Activated CD4-positive, alpha-beta T cell treated with anti-CD3 and anti-CD28 coated beads, Interleukin-2, amount 10 ng/mL, durations not matched to agents 24 days and 14 days (primary cell): ENCODE measurements around the gene WWTR1. TPM values are rescaled to one million over a fixed set of nuclear protein-coding genes. Genes with fewer than 3 reads are reported as not detected.
A peak's percentile ranks its signal among the peaks of the same experiment; 100 is the strongest.

ENCODE experiments used
- DNase-seq: peaks from one replicate; pipeline ENCODE4 v3.0.0; 2022
- H3K27ac Mint-ChIP-seq: one replicate; pipeline ENCODE4 v1.8.0; 2022; ENCODE audit warnings: mild to moderate bottlenecking, mixed read lengths
- H3K27me3 Mint-ChIP-seq: one replicate; pipeline ENCODE4 v1.8.0; 2022; ENCODE audit warnings: mixed read lengths
- H3K36me3 Mint-ChIP-seq: one replicate; pipeline ENCODE4 v1.8.0; 2022; ENCODE audit warnings: low read depth, mild to moderate bottlenecking, mixed read lengths
- H3K4me1 Mint-ChIP-seq: one replicate; pipeline ENCODE4 v1.8.0; 2021; ENCODE audit warnings: mixed read lengths
- H3K4me3 Mint-ChIP-seq: one replicate; pipeline ENCODE4 v1.8.0; 2022; ENCODE audit warnings: mild to moderate bottlenecking, moderate library complexity, mixed read lengths
- H3K9me3 Mint-ChIP-seq: one replicate; pipeline ENCODE4 v1.8.0; 2021; ENCODE audit warnings: mixed read lengths
- intact Hi-C: fragments of 100-400 bp; cut with micrococcal nuclease; formaldehyde crosslinking; loops from one replicate; pipeline ENCODE4 v1.15.1; 2023
- total RNA-seq: library from RNA; stranded (reverse); gene quantifications from 2 replicates; pipeline ENCODE4 v1.2.3, GENCODE V29; 2022

WWTR1 gene
- total RNA-seq, 1 donor from 2014 or later = 0.75 TPM

DNA sequence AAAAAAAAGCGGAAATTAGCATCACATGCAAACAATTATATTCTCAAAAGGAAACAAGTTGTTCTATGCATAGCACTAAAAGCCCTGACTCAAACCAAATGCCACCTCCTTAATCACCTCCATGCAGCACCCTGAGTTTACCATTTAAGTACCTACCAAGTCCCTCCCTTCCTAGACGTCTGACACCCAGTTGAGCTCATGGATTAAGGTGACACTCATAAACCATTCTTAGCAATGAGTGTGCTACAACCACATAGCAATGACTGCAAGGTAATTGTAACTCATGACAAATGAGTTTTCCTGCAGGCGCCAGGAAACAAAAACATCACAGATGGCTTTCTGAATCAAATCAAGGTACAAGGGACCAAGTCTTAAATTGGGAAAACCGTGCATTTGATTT lies 32.0 kb downstream of the WWTR1 start:
- Mint-ChIP-seq H3K27ac (no peak overlapping the region), H3K4me1 (peaks cover 12% of the 10 kb centered on the region), H3K27me3 (peaks cover 17% of the 10 kb centered on the region), H3K9me3 (no peaks in the 10 kb centered on the region), H3K36me3 (no peaks in the 10 kb centered on the region), H3K4me3 (no peak overlapping the region)
- no peak for DNase-seq
- intact Hi-C loops = no loop called here

DNA sequence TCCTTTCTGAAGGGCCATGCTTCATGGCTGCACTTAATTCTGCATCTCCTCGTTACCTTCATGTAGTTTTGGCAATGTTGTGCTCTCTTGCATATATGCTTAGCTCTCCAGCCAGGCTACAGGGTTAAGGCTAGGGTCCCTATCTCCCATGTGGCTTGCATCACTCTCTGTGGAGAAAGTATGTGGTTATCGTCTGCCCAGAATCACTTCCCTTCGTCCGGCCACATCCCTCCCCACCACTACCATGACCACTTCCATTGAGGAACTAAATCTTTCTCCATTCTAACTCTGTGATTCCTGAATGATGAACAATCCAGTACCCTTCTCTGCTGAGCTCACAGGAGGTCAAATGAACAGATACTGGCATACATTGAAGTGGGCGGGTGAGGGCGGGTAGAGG lies 34.0 kb downstream of the WWTR1 start:
- peaks cover 13% of the 10 kb centered on the region for H3K27me3 Mint-ChIP-seq
- no peaks in the 10 kb centered on the region for H3K9me3 Mint-ChIP-seq
- peaks cover 18% of the 10 kb centered on the region for H3K4me1 Mint-ChIP-seq
- DNase-seq = no peak
- no peaks in the 10 kb centered on the region for H3K36me3 Mint-ChIP-seq
- intact Hi-C loops = loop anchor here (5.0 kb wide), 1 partner anchor 93 kb away; no protein-coding TSS in a partner anchor
- H3K4me3 Mint-ChIP-seq = no peak overlapping the region
- no peak overlapping the region for H3K27ac Mint-ChIP-seq

DNA sequence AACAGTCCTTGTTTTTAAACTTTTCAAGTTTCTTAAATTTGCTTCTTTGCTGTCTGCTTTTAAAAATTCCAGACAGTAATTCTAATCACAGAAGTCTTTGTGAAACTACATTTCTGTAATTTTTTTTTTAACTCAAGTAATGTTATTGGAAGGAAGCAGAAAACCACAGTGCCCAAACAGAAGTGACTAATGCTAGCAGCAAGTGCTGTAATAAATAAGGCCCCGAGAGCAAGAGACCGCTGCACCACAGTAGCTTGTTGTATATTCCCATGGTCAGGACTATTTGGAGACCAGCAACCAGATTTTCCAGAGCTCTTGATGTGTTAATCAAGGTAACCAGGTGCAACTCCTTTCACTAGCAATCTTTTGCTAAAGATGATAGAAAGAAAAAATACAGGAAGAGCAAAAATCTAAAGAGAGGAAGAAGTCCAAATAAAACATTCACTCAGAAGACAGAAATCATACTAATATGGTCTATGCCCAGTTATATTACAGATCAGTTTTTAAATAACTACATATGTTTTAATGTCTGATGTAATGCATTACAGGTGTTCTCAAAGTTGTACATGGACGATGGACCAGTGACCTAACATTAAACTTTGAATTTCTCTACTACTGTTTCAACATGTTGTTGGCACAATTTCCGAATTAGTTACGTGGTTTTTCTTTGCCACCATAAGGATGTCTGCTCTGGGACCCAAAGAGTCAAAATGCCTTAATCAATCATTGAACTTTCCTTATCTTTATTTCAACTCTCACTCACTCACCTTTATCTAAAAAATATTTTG lies 36.4 kb downstream of the WWTR1 start:
- peak; percentile 62 for DNase-seq
- Mint-ChIP-seq H3K4me3 (peak overlapping the region; percentile 55), H3K27me3 (peaks cover 13% of the 10 kb centered on the region), H3K4me1 (peaks cover 18% of the 10 kb centered on the region), H3K36me3 (no peaks in the 10 kb centered on the region), H3K27ac (peak overlapping the region; percentile 37), H3K9me3 (no peaks in the 10 kb centered on the region)
- intact Hi-C loops = loop anchor here (1.0 to 5.0 kb wide), 3 partner anchors 37 to 96 kb away; partner anchors contain the start of gene WWTR1

DNA sequence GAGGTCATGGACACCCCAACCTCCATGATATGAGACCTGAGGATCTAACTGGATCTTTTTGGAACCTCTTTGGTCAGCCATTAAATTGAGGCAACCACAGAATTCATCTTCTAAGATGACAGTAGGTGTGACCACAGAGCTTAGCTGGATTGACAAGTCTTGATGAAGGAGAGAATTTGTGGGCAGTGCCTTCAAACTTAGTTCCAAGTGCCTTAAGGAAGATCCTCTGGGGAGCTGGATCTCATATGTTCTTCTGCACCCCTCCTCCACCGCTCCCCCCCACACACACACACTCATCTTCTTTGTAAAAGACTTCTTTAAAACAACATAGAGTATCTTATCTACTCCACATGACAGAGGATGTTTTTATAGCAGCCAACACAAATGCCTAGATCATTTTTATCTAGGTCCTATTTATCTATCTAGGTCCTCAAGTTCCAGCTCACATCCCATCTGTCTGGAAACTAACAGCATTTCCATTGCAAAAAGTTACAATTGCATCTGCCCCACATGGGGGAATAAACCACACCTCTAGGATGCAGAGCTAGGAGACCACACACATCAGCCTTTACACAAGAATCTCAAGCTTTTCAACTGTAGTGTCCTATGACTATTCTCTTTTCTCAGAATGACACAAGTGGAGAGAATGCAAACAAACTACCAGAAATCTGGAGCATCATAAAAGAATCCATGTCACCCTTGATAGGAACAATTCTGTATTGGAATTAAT lies 37.4 kb downstream of the WWTR1 start:
- intact Hi-C loops = loop anchor here (1.0 to 5.0 kb wide), 4 partner anchors 38 to 97 kb away; partner anchors contain the start of gene WWTR1
- no peak for DNase-seq
- Mint-ChIP-seq H3K36me3 (no peaks in the 10 kb centered on the region), H3K4me1 (peaks cover 18% of the 10 kb centered on the region), H3K4me3 (peak overlapping the region; percentile 1), H3K9me3 (no peaks in the 10 kb centered on the region), H3K27ac (peak overlapping the region; percentile 10), H3K27me3 (peaks cover 10% of the 10 kb centered on the region)

DNA sequence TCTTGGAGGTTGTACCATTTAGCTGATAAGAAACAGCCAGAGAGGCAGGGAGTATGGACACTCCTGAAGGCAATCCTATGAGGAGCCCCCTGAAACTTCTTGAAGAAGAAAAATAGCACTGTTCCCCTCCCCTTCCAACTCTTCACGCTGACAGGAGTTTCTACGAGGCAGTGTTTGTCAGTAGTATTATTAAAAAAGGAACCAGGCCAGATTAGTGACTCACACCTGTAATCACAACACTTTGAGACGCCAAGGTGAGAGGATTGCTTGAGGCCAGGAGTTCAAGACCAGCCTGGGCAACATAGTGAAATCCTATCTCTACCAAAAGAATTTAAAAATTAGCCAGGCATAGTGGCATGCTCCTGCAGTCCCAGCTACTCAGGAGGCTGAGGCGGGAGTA lies 38.7 kb downstream of the WWTR1 start:
- Mint-ChIP-seq H3K36me3 (no peaks in the 10 kb centered on the region), H3K4me3 (no peak overlapping the region), H3K27me3 (peaks cover 15% of the 10 kb centered on the region), H3K27ac (no peak overlapping the region), H3K9me3 (no peaks in the 10 kb centered on the region), H3K4me1 (peaks cover 18% of the 10 kb centered on the region)
- no peak for DNase-seq
- intact Hi-C loops = no loop called here

DNA sequence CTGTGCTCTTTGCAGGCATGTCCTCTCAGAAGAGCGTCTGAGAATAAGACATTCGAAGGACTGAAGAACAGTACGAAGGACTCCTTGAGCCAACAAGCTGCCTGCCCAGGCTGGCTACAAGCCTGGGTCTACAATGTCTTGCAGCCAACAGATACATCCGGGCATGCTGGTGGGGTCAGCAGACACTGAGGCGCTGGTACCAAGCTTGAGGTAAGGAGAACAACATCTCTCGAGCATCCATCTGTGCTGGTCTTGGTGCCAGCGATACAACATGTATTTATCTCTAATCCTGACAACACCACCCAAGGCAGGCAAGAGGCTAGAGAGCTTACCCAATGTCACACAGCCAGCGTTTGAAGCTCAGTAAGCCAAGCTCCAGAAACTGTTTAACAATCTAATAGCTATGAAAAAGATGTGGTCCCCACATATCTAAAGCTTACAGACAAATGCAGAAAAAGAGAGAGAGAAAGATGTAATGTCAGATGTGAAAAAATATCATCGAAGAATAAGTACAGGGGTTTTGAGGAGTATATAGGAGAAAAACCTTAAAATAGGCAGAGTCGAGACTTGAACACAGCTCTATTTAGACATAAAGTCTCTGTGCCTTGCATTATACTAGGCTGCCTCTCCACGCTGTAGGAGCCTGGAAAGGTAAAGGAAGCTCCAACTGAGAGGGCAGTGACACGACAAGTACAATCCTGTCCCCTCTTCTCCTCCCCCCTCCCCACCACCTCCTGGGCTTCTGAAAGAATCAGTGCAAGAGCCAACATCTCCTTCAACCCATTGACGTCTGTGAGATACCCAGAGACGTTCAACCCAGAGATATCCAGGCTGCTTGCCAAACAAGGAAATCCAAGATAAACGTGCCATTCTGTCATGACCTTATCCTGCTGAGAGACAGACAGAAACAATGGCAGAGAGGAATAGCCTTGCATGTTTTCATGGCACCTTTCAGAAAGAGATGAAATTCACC lies 39.4 kb downstream of the WWTR1 start:
- H3K27me3 Mint-ChIP-seq = peaks cover 16% of the 10 kb centered on the region
- intact Hi-C loops = no loop called here

DNA sequence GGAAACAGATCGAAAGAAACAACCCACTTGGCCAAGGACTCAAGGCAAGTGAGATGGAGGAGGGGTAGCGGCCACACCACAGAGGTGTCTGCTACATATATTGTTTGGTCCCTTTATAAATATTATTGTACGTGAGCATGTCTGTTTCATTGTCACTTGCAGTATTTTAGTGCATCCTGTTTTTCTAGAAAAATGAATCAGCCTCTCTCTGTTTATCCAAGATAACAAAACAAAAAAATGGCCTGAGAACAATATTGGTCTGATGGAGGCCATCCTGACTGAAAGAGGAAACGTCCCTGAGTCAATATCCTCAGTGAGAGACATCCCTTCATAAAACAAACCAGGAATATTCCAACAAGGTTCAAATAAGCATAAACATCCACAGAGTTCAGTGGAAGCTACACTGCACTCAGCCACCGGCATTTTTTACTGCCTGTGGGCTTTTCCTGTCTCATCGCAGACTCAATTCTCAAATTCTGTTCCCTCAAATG lies 42.0 kb downstream of the WWTR1 start:
- intact Hi-C loops = no loop called here
- Mint-ChIP-seq H3K9me3 (no peaks in the 10 kb centered on the region), H3K4me3 (no peak overlapping the region), H3K4me1 (peaks cover 6% of the 10 kb centered on the region), H3K36me3 (no peaks in the 10 kb centered on the region), H3K27me3 (peaks cover 21% of the 10 kb centered on the region), H3K27ac (no peak overlapping the region)
- DNase-seq = no peak

More for the DNA sequence above, 39.4 kb downstream of the WWTR1 start:
- no peaks in the 10 kb centered on the region for H3K9me3 Mint-ChIP-seq
- H3K4me3 Mint-ChIP-seq = no peak overlapping the region
- H3K36me3 Mint-ChIP-seq = no peaks in the 10 kb centered on the region
- DNase-seq = no peak
- H3K4me1 Mint-ChIP-seq = peaks cover 18% of the 10 kb centered on the region
- H3K27ac Mint-ChIP-seq = no peak overlapping the region

DNA sequence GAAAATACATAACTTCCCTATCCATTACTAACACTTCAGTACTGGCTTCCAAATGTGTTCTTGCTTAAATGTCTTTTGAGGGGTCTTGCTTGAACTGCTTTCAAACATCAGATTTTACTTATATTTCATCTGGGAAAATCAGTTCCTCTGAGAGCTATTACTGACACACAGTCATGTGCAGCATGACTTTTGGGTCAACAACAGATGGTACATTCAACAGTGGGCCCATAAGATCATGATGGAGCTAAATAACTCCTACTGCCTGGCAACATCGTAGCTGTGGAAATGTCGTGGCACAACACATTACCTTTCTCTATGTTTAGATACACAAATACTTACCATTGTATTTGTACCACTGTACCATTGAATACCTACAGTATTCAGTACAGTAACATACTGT lies 43.8 kb downstream of the WWTR1 start:
- DNase-seq = no peak
- Mint-ChIP-seq H3K27ac (no peak overlapping the region), H3K4me1 (peaks cover 4% of the 10 kb centered on the region), H3K36me3 (no peaks in the 10 kb centered on the region), H3K4me3 (no peak overlapping the region), H3K9me3 (no peaks in the 10 kb centered on the region), H3K27me3 (peaks cover 22% of the 10 kb centered on the region)
- intact Hi-C loops = no loop called here

DNA sequence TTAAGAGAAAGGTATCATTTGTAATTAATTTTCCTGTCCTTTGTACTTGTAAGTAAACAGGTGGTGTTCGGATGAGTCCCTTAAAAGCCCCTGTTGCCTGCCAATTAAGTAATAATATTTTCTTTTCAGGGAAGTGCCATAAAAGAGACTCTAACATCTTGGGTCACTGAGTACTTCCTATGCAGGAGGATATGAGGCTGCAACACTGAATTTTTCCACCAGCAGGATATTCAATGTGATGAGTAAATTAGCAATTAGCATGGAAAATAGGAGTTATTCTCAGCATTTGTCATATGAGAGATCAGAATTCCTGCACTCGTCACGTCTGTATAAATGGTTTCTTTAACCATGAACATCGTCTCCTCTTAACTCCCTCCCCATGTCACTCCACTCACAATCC lies 45.4 kb downstream of the WWTR1 start:
- peaks cover 4% of the 10 kb centered on the region for H3K4me1 Mint-ChIP-seq
- intact Hi-C loops = no loop called here
- H3K36me3 Mint-ChIP-seq = no peaks in the 10 kb centered on the region
- no peak overlapping the region for H3K27ac Mint-ChIP-seq
- DNase-seq = no peak
- peaks cover 22% of the 10 kb centered on the region for H3K27me3 Mint-ChIP-seq
- H3K9me3 Mint-ChIP-seq = no peaks in the 10 kb centered on the region
- H3K4me3 Mint-ChIP-seq = no peak overlapping the region

DNA sequence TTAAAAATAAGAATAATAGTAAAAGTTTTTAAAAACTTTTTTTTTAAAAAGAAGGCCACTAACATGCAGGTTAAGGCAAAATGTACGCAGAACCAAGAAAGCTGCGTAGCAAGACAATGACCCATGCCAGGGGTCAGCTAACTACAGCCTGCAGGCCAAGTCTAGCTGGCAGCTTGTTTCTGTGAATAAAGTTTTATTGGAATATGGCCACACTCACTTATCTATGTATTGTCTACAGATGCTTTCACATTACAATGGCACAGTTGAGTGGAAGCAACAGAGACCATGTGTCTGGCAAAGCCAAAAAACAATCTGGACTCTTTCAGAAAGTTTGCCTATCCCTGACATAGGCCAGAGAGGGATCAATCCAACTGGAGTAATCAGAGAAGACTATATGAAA lies 46.7 kb downstream of the WWTR1 start:
- no peak overlapping the region for H3K27ac Mint-ChIP-seq
- no peaks in the 10 kb centered on the region for H3K36me3 Mint-ChIP-seq
- H3K4me1 Mint-ChIP-seq = peaks cover 4% of the 10 kb centered on the region
- no peaks in the 10 kb centered on the region for H3K9me3 Mint-ChIP-seq
- peaks cover 22% of the 10 kb centered on the region for H3K27me3 Mint-ChIP-seq
- intact Hi-C loops = no loop called here
- no peak for DNase-seq
- no peak overlapping the region for H3K4me3 Mint-ChIP-seq

DNA sequence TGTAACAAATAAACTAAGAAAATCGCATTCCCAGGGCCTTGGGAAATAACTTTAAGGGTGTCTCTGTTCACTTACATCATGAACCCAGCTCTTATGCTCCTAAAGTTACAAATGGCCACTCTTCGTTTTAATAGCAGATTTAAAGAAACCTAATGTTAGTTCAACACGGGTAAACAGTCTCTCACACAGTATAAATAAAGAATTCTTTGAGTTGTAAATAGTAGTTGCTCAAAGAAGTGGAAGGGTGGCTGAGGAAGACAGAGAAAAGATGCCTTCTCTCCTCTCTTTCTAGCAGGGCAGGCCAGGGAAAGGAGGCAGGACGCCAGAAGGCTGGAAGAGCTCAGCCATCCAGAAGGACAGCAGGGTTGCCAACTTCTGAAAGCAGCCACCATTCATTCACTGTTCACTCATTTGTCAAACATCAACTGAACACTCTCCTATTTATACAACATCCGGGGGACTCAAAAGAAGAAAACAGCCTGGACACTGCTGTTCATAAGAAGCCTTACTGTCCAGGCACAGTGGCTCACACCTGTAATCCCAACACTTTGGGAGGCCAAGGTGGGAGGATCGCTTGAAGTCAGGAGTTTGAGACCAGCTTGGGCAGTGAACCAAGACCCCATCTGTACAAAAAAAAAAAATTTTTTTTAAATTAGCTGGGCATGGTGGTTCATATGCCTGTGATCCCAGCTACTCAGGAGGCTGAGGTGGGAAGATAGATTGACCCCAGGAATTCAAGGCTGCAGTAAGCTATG lies 47.3 kb downstream of the WWTR1 start:
- intact Hi-C loops = no loop called here

DNA sequence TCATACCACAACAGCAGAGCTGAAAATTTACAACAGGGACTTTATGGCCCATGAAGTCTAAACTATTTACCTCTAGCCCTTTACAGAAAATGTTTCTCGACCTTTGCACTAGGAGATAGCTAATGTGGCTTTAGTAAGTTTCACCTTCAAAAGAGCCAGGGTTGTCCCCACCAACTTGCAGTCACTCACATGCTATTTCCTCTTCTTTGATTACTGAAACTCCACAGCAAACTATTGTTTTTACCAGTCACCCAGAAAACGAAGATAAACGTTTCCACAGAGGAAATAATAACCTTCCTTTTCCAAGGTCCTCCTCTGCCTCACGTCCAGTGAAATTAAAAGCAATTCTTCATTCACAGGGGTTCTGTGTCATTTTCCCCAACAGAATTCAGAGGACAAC lies 48.2 kb downstream of the WWTR1 start:
- intact Hi-C loops = no loop called here
- Mint-ChIP-seq H3K4me1 (peaks cover 4% of the 10 kb centered on the region), H3K9me3 (no peaks in the 10 kb centered on the region), H3K27ac (no peak overlapping the region), H3K36me3 (no peaks in the 10 kb centered on the region), H3K27me3 (peaks cover 16% of the 10 kb centered on the region), H3K4me3 (no peak overlapping the region)
- DNase-seq = no peak

More for the DNA sequence above, 47.3 kb downstream of the WWTR1 start:
- no peaks in the 10 kb centered on the region for H3K9me3 Mint-ChIP-seq
- no peak for DNase-seq
- peaks cover 22% of the 10 kb centered on the region for H3K27me3 Mint-ChIP-seq
- no peaks in the 10 kb centered on the region for H3K36me3 Mint-ChIP-seq
- H3K4me3 Mint-ChIP-seq = no peak overlapping the region
- H3K27ac Mint-ChIP-seq = no peak overlapping the region
- H3K4me1 Mint-ChIP-seq = peaks cover 4% of the 10 kb centered on the region

DNA sequence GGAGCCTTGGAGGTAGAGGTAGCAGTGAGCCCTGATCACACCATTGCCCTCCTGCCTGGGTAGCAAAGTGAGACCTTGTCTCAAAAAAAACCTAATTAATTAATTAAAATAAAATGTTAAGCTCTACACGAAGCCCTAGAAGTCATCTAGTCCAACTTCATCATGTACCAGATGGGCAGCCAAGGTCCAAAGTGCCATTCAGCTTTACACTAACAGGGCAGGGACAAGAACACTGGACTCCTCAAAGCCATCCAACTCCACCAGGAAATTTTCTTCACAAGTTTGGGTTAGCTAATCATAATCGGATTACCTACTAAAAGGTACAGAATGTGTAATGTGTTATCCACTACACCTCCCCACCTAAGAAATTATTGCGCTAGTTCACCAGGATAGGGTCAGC lies 48.8 kb downstream of the WWTR1 start:
- intact Hi-C loops = no loop called here
- no peak for DNase-seq
- H3K36me3 Mint-ChIP-seq = no peaks in the 10 kb centered on the region
- H3K27me3 Mint-ChIP-seq = peaks cover 14% of the 10 kb centered on the region
- no peaks in the 10 kb centered on the region for H3K9me3 Mint-ChIP-seq
- peaks cover 4% of the 10 kb centered on the region for H3K4me1 Mint-ChIP-seq
- no peak overlapping the region for H3K4me3 Mint-ChIP-seq
- no peak overlapping the region for H3K27ac Mint-ChIP-seq
